Tibial nerve (tissue), 4 donors: ENCODE results near the gene SPART. TPM values are rescaled to one million over a fixed set of nuclear protein-coding genes. Genes with fewer than 3 reads are reported as not detected.
A peak's percentile ranks its signal among the peaks of the same experiment; 100 is the strongest.
"Not testable (repeated sequence)": the region's sequence is repeated elsewhere in the genome, so short reads cannot be mapped to it uniquely, and the experiment has no call there.

Source experiments
- DNase-seq, 2 donors: peaks; one replicate each; pipeline ENCODE4 v3.0.0-alpha.2; 2019; ENCODE audit warnings: low spot score in 2 of 2
- H3K27ac ChIP-seq, 4 donors: fragments of 200-600 bp; sonication (generic) in 3 of 4; one replicate each; pipeline ENCODE4 v1.5.1; 2017 to 2019; ENCODE audit warnings: mild to moderate bottlenecking in 1 of 4
- H3K27me3 ChIP-seq, 2 donors: fragments of 200-600 bp; sonication (generic) in 1 of 2; one replicate each; pipeline versions ENCODE4 v1.5.1 to v1.6.0; 2017 to 2019
- H3K36me3 ChIP-seq, 3 donors: fragments of 200-600 bp; sonication (generic); one replicate each; pipeline ENCODE4 v1.5.1; 2018 to 2019
- H3K4me1 ChIP-seq, 4 donors: fragments of 200-600 bp; sonication (generic) in 3 of 4; one replicate each; pipeline ENCODE4 v1.5.1; 2017 to 2019
- H3K4me3 ChIP-seq, 4 donors: fragments of 200-600 bp; sonication (generic) in 3 of 4; one replicate each; pipeline ENCODE4 v1.5.1; 2017 to 2019; ENCODE audit warnings: mild to moderate bottlenecking in 1 of 4, moderate library complexity in 1 of 4
- H3K9me3 ChIP-seq, 4 donors: fragments of 200-600 bp; sonication (generic) in 3 of 4; one replicate each; pipeline ENCODE4 v1.5.1; 2017 to 2019
- EP300 ChIP-seq, 2 donors: sonication (generic); formaldehyde crosslinking; IDR thresholded peaks; one replicate each; pipeline ENCODE4 v1.6.1; 2017; ENCODE audit warnings: antibody characterized with exemption in 2 of 2, mild to moderate bottlenecking in 1 of 2
- POLR2A ChIP-seq, 2 donors: fragments of 450-650 bp; IDR thresholded peaks; one replicate each; pipeline ENCODE4 v1.6.1; 2017; ENCODE audit warnings: antibody characterized with exemption in 2 of 2, mild to moderate bottlenecking in 2 of 2, moderate library complexity in 2 of 2
- WGBS, 2 donors: methylation state at CpG; one replicate each; pipeline ENCODE4 v1.1.5; 2018; 5-methylcytosine and 5-hydroxymethylcytosine counted together
- total RNA-seq, 4 donors: library from RNA; depleted of rRNA; stranded (reverse); fragments of >200 nt; gene quantifications; one replicate each; pipeline ENCODE4 v1.1.0, GENCODE V29; 2016
- TF ChIP-seq, protein P1 (sequence below), 5 experiments: fragments of 200-600 bp in 3 of 5; fragments of 450-650 bp in 2 of 5; sonication (generic) in 3 of 5; IDR thresholded peaks; one replicate each; pipeline ENCODE4 v1.5.1; 2016 to 2019; ENCODE audit warnings: antibody characterized with exemption in 5 of 5, mild to moderate bottlenecking in 3 of 5, moderate library complexity in 2 of 5

SPART gene
- total RNA-seq, 4 donors from 2014 or later: 50.7 to 77.4 (median 62.4) TPM

DNA sequence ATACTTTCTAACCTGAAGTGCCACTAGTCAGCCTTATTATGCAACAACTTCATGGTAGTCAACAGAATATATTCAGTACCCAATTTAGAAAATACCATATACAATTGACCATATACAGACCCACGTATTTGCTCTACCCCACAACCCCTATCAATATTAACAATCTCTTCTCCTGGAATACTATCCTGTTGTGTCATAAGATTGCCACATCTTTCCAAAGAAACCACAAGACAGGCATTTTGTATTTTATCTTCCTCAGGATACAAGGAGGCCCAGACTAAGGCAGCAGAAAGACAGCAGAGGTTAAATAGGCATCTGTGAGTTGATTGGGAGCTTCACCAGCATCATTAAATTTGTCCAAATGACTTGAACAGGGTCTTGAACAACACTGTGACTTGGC lies 4.5 kb downstream of the SPART start:
- H3K4me1 ChIP-seq: peaks cover 0 to 76% (median 13%) of the 10 kb centered on the region in 4 donors

DNA sequence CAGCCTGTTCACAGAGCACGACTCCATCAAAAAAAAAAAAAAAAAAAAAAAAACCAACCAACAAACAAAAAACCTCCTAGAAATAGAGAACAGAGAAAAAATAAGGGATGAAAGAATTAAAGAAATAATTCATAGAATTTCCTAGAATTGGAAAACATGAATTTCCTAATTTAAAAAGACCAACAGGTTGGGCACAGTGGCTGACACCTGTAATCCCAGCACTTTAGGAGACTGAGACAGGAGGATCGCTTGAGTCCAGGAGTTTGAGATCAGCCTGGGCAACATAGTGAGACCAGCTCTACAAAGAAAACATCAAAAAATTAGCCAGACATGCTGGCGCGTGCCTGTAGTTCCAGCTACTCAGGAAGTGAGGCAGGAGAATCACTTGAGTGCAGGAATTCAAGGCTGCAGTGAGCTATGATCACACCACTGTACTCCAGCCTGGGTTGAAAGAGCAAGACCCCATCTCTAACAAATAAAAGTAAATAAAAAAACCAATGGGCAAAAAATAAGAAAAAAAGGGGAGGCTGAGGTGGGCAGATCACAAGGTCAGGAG lies 6.5 kb downstream of the SPART start:
- DNase-seq: no peak
- Histone ChIP-seq H3K9me3 (no peaks in the 10 kb centered on the region), H3K27me3 (no peaks in the 10 kb centered on the region), H3K4me3 (no peak overlapping the region), H3K27ac (no peak overlapping the region), H3K4me1 (peaks cover 0 to 92% (median 11%) of the 10 kb centered on the region in 4 donors), H3K36me3 (peaks cover 0 to 7% (median 0%) of the 10 kb centered on the region in 3 donors)
- TF ChIP-seq POLR2A (IDR thresholded peaks at IDR 0.05) (no peak), EP300 (IDR thresholded peaks at IDR 0.05) (no peak)
- TF ChIP-seq, protein P1, sequence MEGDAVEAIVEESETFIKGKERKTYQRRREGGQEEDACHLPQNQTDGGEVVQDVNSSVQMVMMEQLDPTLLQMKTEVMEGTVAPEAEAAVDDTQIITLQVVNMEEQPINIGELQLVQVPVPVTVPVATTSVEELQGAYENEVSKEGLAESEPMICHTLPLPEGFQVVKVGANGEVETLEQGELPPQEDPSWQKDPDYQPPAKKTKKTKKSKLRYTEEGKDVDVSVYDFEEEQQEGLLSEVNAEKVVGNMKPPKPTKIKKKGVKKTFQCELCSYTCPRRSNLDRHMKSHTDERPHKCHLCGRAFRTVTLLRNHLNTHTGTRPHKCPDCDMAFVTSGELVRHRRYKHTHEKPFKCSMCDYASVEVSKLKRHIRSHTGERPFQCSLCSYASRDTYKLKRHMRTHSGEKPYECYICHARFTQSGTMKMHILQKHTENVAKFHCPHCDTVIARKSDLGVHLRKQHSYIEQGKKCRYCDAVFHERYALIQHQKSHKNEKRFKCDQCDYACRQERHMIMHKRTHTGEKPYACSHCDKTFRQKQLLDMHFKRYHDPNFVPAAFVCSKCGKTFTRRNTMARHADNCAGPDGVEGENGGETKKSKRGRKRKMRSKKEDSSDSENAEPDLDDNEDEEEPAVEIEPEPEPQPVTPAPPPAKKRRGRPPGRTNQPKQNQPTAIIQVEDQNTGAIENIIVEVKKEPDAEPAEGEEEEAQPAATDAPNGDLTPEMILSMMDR (IDR thresholded peaks at IDR 0.05): no peak
- whole genome bisulfite sequencing, 2 donors: 92 to 94% methylated on average over 4 of the region's 4 CpGs

More for the DNA sequence above, 4.5 kb downstream of the SPART start:
- no peak overlapping the region for H3K4me3 ChIP-seq
- H3K9me3 ChIP-seq: no peaks in the 10 kb centered on the region
- no peaks in the 10 kb centered on the region for H3K27me3 ChIP-seq
- peak overlapping the region in 2 of 4 donors; percentile 3 to 15 for H3K27ac ChIP-seq
- H3K36me3 ChIP-seq: no peaks in the 10 kb centered on the region
- WGBS, 2 donors: 73 to 86% methylated on average over 1 of the region's 1 CpG
- TF ChIP-seq POLR2A (IDR thresholded peaks at IDR 0.05) (no peak), EP300 (IDR thresholded peaks at IDR 0.05) (no peak)
- TF ChIP-seq, protein P1 (IDR thresholded peaks at IDR 0.05): no peak
- DNase-seq: no peak

GRCh38 chr13:36337938-36338641 lies 8.1 kb downstream of the SPART start:
- Histone ChIP-seq H3K36me3 (peaks cover 0 to 7% (median 0%) of the 10 kb centered on the region in 3 donors), H3K27ac (no peak overlapping the region), H3K4me1 (peaks cover 0 to 91% (median 8%) of the 10 kb centered on the region in 4 donors), H3K27me3 (no peaks in the 10 kb centered on the region), H3K9me3 (no peaks in the 10 kb centered on the region), H3K4me3 (no peak overlapping the region)
- 53 to 62% methylated on average over 3 of the region's 3 CpGs for WGBS, 2 donors
- TF ChIP-seq, protein P1 (IDR thresholded peaks at IDR 0.05): no peak
- TF ChIP-seq EP300 (IDR thresholded peaks at IDR 0.05): no peak
- DNase-seq: no peak

- TF ChIP-seq POLR2A (IDR thresholded peaks at IDR 0.05) (no peak), EP300 (IDR thresholded peaks at IDR 0.05) (no peak)
- TF ChIP-seq, protein P1 (IDR thresholded peaks at IDR 0.05): no peak
- H3K9me3 ChIP-seq: no peaks in the 10 kb centered on the region
- DNase-seq: no peak
- H3K4me3 ChIP-seq: no peak overlapping the region
- H3K27ac ChIP-seq: no peak overlapping the region
- H3K36me3 ChIP-seq: peaks cover 0 to 41% (median 0%) of the 10 kb centered on the region in 3 donors
- peaks cover 0 to 86% (median 2%) of the 10 kb centered on the region in 4 donors for H3K4me1 ChIP-seq
- H3K27me3 ChIP-seq: no peaks in the 10 kb centered on the region
Observed at GRCh38 chr13:36332986-36333385, 13.2 kb downstream of the SPART start.

DNA sequence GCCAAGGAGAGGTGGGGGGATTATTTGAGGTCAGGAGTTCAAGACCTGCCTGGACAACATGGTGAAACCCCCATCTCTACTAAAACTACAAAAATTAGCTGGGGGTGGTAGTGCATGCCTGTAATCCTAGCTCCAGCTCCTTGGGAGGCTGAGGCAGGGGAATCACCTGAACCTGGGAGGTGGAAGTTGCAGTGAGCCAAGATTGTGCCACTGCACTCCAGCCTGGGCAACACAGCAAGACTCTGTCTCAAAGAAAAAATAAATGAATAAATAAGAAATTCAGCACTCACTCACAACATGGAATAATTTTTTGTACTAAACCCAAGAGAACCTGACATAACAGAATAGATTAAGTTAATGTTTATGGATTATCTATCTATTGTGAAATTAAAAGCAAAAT lies 13.9 kb downstream of the SPART start:
- H3K27ac ChIP-seq, H3K4me3 ChIP-seq, DNase-seq, H3K27me3 ChIP-seq, H3K9me3 ChIP-seq: not testable (repeated sequence)
- peaks cover 0 to 48% (median 0%) of the 10 kb centered on the region in 3 donors for H3K36me3 ChIP-seq
- H3K4me1 ChIP-seq: peaks cover 0 to 80% (median 2%) of the 10 kb centered on the region in 4 donors
